GM12878 (cell line): Measurements from ENCODE around the gene MDK. TPM values are rescaled to one million over a fixed set of nuclear protein-coding genes. Genes with fewer than 3 reads are reported as not detected.

ENCODE experiments used
- ATAC-seq: fragments of 200-7000 bp; cut with Tn5 transposase; 3 replicates; pipeline ENCODE4 v1.9.1; 2020; ENCODE audit warnings: mild to moderate bottlenecking, moderate library complexity
- BruUV-seq: library from RNA; stranded (reverse); fragments of 400-500 nt; replicated peaks from 2 replicates; lab custom pipeline; 2021; lab: Mats Ljungman, UMichigan
- CTCF ChIA-PET: fragments of 300-600 bp; sonication (Branson Sonifier 250); formaldehyde crosslinking; extraction: SDS; loops from one replicate; lab custom pipeline; 2021; ENCODE audit warnings: inconsistent platforms; lab: Yijun Ruan, JAX
- POLR2A ChIA-PET: fragments of 350-600 bp; formaldehyde crosslinking; extraction: SDS; loops from one replicate; lab custom pipeline; 2021; ENCODE audit warnings: inconsistent platforms; lab: Charles Lee
- RAD21 ChIA-PET: fragments of 300-600 bp; sonication (Branson Sonifier 250); formaldehyde crosslinking; loops from one replicate; lab custom pipeline; 2023; ENCODE audit warnings: antibody characterized with exemption; ENCODE audit not compliant: unreplicated experiment; lab: Charles Lee
- SMC1A ChIA-PET: fragments of 300-600 bp; sonication (Branson Sonifier 250); formaldehyde crosslinking; loops from one replicate; lab custom pipeline; 2023; ENCODE audit not compliant: unreplicated experiment, uncharacterized antibody; lab: Charles Lee
- DNase-seq: peaks from one replicate; pipeline ENCODE4 v3.0.0-alpha.2; 2011; ENCODE audit warnings: low read depth, low spot score
- FAIRE-seq: peaks from 3 replicates; lab custom pipeline; 2011; peaks lifted over from hg19 to GRCh38; lab: Jason Lieb, UNC
- H2AFZ ChIP-seq: 2 replicates; pipeline ENCODE4 v1.6.0; 2011; ENCODE audit warnings: low read depth, low read length, control low read depth; ENCODE audit not compliant: control insufficient read depth
- H3K27ac ChIP-seq: 2 replicates; pipeline ENCODE4 v1.5.1; 2011; ENCODE audit warnings: control low read depth; ENCODE audit not compliant: control insufficient read depth, insufficient read depth
- H3K27me3 ChIP-seq, 2 experiments: replicated peaks in 1 of 2; 2 replicates each; pipeline versions ENCODE4 v1.6.0 to v1.6.1; 2011; ENCODE audit warnings: low read length in 1 of 2; ENCODE audit not compliant: control insufficient read depth in 2 of 2, insufficient read depth in 2 of 2
- H3K36me3 ChIP-seq, 2 experiments: 2 replicates each; pipeline ENCODE4 v1.5.1; 2011; ENCODE audit warnings: low read length in 1 of 2; ENCODE audit not compliant: control insufficient read depth in 2 of 2, insufficient read depth in 2 of 2
- H3K4me1 ChIP-seq: 2 replicates; pipeline ENCODE4 v1.6.1; 2011; ENCODE audit warnings: mild to moderate bottlenecking, low read length, moderate library complexity, mixed read lengths; ENCODE audit not compliant: control insufficient read depth, insufficient read depth
- H3K4me2 ChIP-seq: 2 replicates; pipeline ENCODE4 v1.6.0; 2011; ENCODE audit warnings: control low read depth; ENCODE audit not compliant: control insufficient read depth, insufficient read depth
- H3K4me3 ChIP-seq: fragments of 200-600 bp; sonication (generic); 2 replicates; pipeline ENCODE4 v1.5.1; 2016
- H3K79me2 ChIP-seq: 2 replicates; pipeline ENCODE4 v1.6.0; 2011; ENCODE audit warnings: low read length; ENCODE audit not compliant: control insufficient read depth, insufficient read depth
- H3K9ac ChIP-seq: 2 replicates; pipeline ENCODE4 v1.8.0; 2011; ENCODE audit warnings: low read length, control low read depth, mixed read lengths; ENCODE audit not compliant: control insufficient read depth, insufficient read depth
- H3K9me3 ChIP-seq: replicated peaks from 3 replicates; pipeline ENCODE4 v1.5.1; 2011; ENCODE audit warnings: mild to moderate bottlenecking, low read length; ENCODE audit not compliant: control insufficient read depth, insufficient read depth
- H4K20me1 ChIP-seq: 2 replicates; pipeline ENCODE4 v1.6.0; 2011; ENCODE audit not compliant: control insufficient read depth, insufficient read depth
- CTCF ChIP-seq, 3 experiments: IDR thresholded peaks in 2 of 3; conservative IDR thresholded peaks in 1 of 3; 2 replicates each; pipeline ENCODE4 v1.5.1; 2011; ENCODE audit warnings: low read depth in 3 of 3, low read length in 3 of 3, mild to moderate bottlenecking in 3 of 3, control low read depth in 2 of 3, moderate library complexity in 2 of 3, inconsistent platforms in 1 of 3, mixed read lengths in 1 of 3; ENCODE audit not compliant: control insufficient read depth in 2 of 3, insufficient read depth in 1 of 3; ENCODE audit errors: extremely low read depth in 1 of 3
- EED ChIP-seq: sonication (generic); IDR thresholded peaks from 2 replicates; pipeline ENCODE4 v1.6.1; 2016; ENCODE audit warnings: antibody characterized with exemption, low read depth
- EZH2 ChIP-seq: IDR thresholded peaks from 2 replicates; pipeline ENCODE4 v1.6.1; 2012; ENCODE audit warnings: low read depth, mild to moderate bottlenecking, control low read depth, inconsistent platforms, low read length, borderline replicate concordance; ENCODE audit not compliant: control insufficient read depth
- IKZF1 ChIP-seq: fragments of 450-650 bp; conservative IDR thresholded peaks from 2 replicates; pipeline ENCODE4 v1.6.1; 2017; ENCODE audit warnings: antibody characterized with exemption, mild to moderate bottlenecking
- WGBS: methylation state at CpG from one replicate; pipeline ENCODE4 v1.1.6; 2016; ENCODE audit warnings: low lambda C conversion rate; ENCODE audit not compliant: insufficient replicate concordance, insufficient coverage; ENCODE audit errors: missing lambda C conversion rate; 5-methylcytosine and 5-hydroxymethylcytosine counted together
- in situ Hi-C: fragments of 300-500 bp; cut with MboI; formaldehyde crosslinking; loops from 9 replicates; pipeline ENCODE4 v1.14.3; 2018; ENCODE audit warnings: mixed read lengths
- intact Hi-C: fragments of 100-400 bp; cut with micrococcal nuclease; formaldehyde crosslinking; loops from one replicate; pipeline ENCODE4 v1.14.2; 2022; ENCODE audit not compliant: unreplicated experiment
- polyA plus RNA-seq, 11 experiments: library from polyadenylated mRNA; depleted of rRNA in 4 of 11; unstranded in 6 of 11; stranded (reverse) in 5 of 11; fragments of >200 nt; fragmentation: Nextera tagmentation in 4 of 11; fragmentation: Illumina TruSeq in 1 of 11; extraction: Ambion mirVana in 4 of 11; extraction: Trizol in 1 of 11; gene quantifications; 1 replicate in 1 of 11; 2 replicates in 10 of 11; pipeline versions ENCODE4 v1.2.1 to v1.2.3, GENCODE V29; 2011 to 2016; ENCODE audit warnings: inconsistent platforms in 2 of 11, missing spikeins in 2 of 11, low read depth in 1 of 11
- total RNA-seq, 4 experiments: library from RNA; depleted of rRNA in 3 of 4; stranded (reverse); fragments of >200 nt in 3 of 4; fragmentation: Illumina TruSeq in 1 of 4; extraction: Trizol in 1 of 4; gene quantifications; 2 replicates each; pipeline versions ENCODE4 v1.2.1 to v1.2.3, GENCODE V29; 2013 to 2021

Gene MDK
- total and polyA plus RNA-seq, 10 of the 15 experiments (the other 5 are each of a cell fraction or from before 2014, with no cell fraction given) = 0.77 to 17.8 (median 9.9) TPM

- TF ChIP-seq EZH2 = no peak
- 0 out of 2 replicates have a peak, but pooled peaks have one; percentile 37 for TF ChIP-seq EED
- TF ChIP-seq IKZF1 = peak; percentile 20; the same call in 1 of the 2 replicates
- TF ChIP-seq CTCF (IDR thresholded peaks at IDR 0.05 in 2 of 3, conservative IDR thresholded peaks at IDR 0.05 in 1 of 3; ENCODE audit: control insufficient read depth in 2 of 3, extremely low read depth in 1 of 3, insufficient read depth in 1 of 3, low read depth in 3 of 3, low read length in 3 of 3) = peak in 2 of 3 experiments; percentile 17 to 26; a peak in 3 of 6 replicates
- Histone ChIP-seq H3K27me3 (peaks cover 7 to 17% of the 10 kb centered on the region in 2 experiments), H2AFZ (no peak overlapping the region), H3K4me3 (no peak overlapping the region), H3K9ac (no peak overlapping the region), H3K36me3 (peaks cover 0 to 3% of the 10 kb centered on the region in 2 experiments; a peak in 2 of 4 replicates), H3K27ac (no peak overlapping the region), H3K9me3 (no peaks in the 10 kb centered on the region), H3K79me2 (no peaks in the 10 kb centered on the region), H3K4me2 (no peak overlapping the region; the same call in none of the 2 replicates), H4K20me1 (no peaks in the 10 kb centered on the region), H3K4me1 (peaks cover 8% of the 10 kb centered on the region)
- DNase-seq = no peak
- ATAC-seq = no peak
- WGBS = 68% methylated on average over 15 of the region's 18 CpGs
- FAIRE-seq = no peak
- ChIA-PET POLR2A (interaction anchor here (0.6 kb wide), 2 partner anchors 32 to 95 kb away, joined by 4 to 6 read pairs; no protein-coding TSS in a partner anchor), SMC1A (interaction anchor here (0.6 to 1.2 kb wide), 3 partner anchors 10 to 235 kb away, joined by 3 read pairs; partner anchors contain the start of genes ATG13 and HARBI1), RAD21 (interaction anchor here (0.7 to 0.9 kb wide), 2 partner anchors 23 to 30 kb away, joined by 3 read pairs; no protein-coding TSS in a partner anchor), CTCF (interaction anchor here (0.9 to 1.8 kb wide), 12 partner anchors 13 to 235 kb away, joined by 3 to 9 read pairs (median 4); no protein-coding TSS in a partner anchor)
- no TSS peak for BruUV-seq
- intact Hi-C loops (no loop called here), in situ Hi-C loops (no loop called here)
Observed at GRCh38 chr11:46382646-46383403, 1.4 kb downstream of the MDK start.
